Stimulated activated naive CD4-positive, alpha-beta T cell treated with Interleukin-2 at 50 U/mL for 16 hours (primary cell): ENCODE measurements around the gene FNIP1.
"Not testable (repeated sequence)": the region's sequence is repeated elsewhere in the genome, so short reads cannot be mapped to it uniquely, and the experiment has no call there.

Source experiments
- DNase-seq: peaks from one replicate; lab custom pipeline; 2025; lab: John Stamatoyannopoulos, UW

The FNIP1 gene

GRCh38 chr5:131796793-131797693 lies at the start of gene FNIP1:
FNIP1 (minus strand) TSS chr5:131797017; CDS start chr5:131796921, 96 bp downstream.
- DNase-seq = peak; percentile 99

GRCh38 chr5:131846536-131846935 lies 49.7 kb upstream of the FNIP1 start:
- no peak for DNase-seq

GRCh38 chr5:131845828-131846227 lies 49.0 kb upstream of the FNIP1 start:
- DNase-seq = no peak

- DNase-seq = not testable (repeated sequence)
Observed at GRCh38 chr5:131842971-131843370, 46.2 kb upstream of the FNIP1 start.

GRCh38 chr5:131832702-131833101 lies 35.9 kb upstream of the FNIP1 start:
- DNase-seq = not testable (repeated sequence)

- no peak for DNase-seq
Observed at GRCh38 chr5:131825404-131826013, 28.7 kb upstream of the FNIP1 start.

GRCh38 chr5:131824631-131825030 lies 27.8 kb upstream of the FNIP1 start:
- DNase-seq = no peak

- no peak for DNase-seq
Observed at GRCh38 chr5:131821221-131821620, 24.4 kb upstream of the FNIP1 start.

GRCh38 chr5:131818001-131818724 lies 21.3 kb upstream of the FNIP1 start:
- DNase-seq = no peak

GRCh38 chr5:131814990-131815389 lies 18.2 kb upstream of the FNIP1 start:
- DNase-seq = no peak

GRCh38 chr5:131812371-131813160 lies 15.7 kb upstream of the FNIP1 start:
- DNase-seq = no peak

- no peak for DNase-seq
Observed at GRCh38 chr5:131810510-131811249, 13.9 kb upstream of the FNIP1 start.

GRCh38 chr5:131795879-131796792 lies 681 bp downstream of the FNIP1 start:
- peak; percentile 39 for DNase-seq

GRCh38 chr5:131795228-131795627 lies 1.6 kb downstream of the FNIP1 start:
- DNase-seq = no peak

GRCh38 chr5:131794586-131794985 lies 2.2 kb downstream of the FNIP1 start:
- DNase-seq = no peak

GRCh38 chr5:131792896-131793295 lies 3.9 kb downstream of the FNIP1 start:
- no peak for DNase-seq

GRCh38 chr5:131791866-131792265 lies 5.0 kb downstream of the FNIP1 start:
- no peak for DNase-seq

GRCh38 chr5:131790550-131790949 lies 6.3 kb downstream of the FNIP1 start:
- DNase-seq = no peak

GRCh38 chr5:131789765-131790164 lies 7.1 kb downstream of the FNIP1 start:
- DNase-seq = no peak

- DNase-seq = no peak
Observed at GRCh38 chr5:131787736-131788135, 9.1 kb downstream of the FNIP1 start.
